PC-3 (cell line): Measurements from ENCODE around the gene CLEC4D. TPM values are rescaled to one million over a fixed set of nuclear protein-coding genes. Genes with fewer than 3 reads are reported as not detected.
"Not testable (repeated sequence)": the region's sequence is repeated elsewhere in the genome, so short reads cannot be mapped to it uniquely, and the experiment has no call there.

Experiments
- ATAC-seq: fragments of 200-7000 bp; cut with Tn5 transposase; 2 replicates; pipeline ENCODE4 v1.9.1; 2020; ENCODE audit warnings: mild to moderate bottlenecking, moderate library complexity
- BruUV-seq: library from RNA; stranded (reverse); fragments of 400-500 nt; replicated peaks from 2 replicates; lab custom pipeline; 2021; lab: Mats Ljungman, UMichigan
- CTCF ChIA-PET: fragments of 300-600 bp; sonication (Branson Sonifier 250); formaldehyde crosslinking; loops from one replicate; lab custom pipeline; 2022; ENCODE audit warnings: antibody characterized with exemption; lab: Charles Lee
- POLR2A ChIA-PET: fragments of 300-600 bp; sonication (Branson Sonifier 250); formaldehyde crosslinking; loops from one replicate; lab custom pipeline; 2022; ENCODE audit warnings: antibody characterized with exemption; ENCODE audit not compliant: unreplicated experiment; lab: Charles Lee
- DNase-seq: peaks from one replicate; pipeline ENCODE4 v3.0.0-alpha.2; 2015
- H2AFZ ChIP-seq: fragments of 300-600 bp; sonication (generic); 2 replicates; pipeline ENCODE4 v1.6.0; 2016; ENCODE audit warnings: antibody characterized with exemption, low read length
- H3F3A ChIP-seq: fragments of 300-600 bp; sonication (generic); one replicate; pipeline ENCODE4 v1.6.0; 2017; ENCODE audit warnings: antibody characterized with exemption, low read length, control low read depth, mild to moderate bottlenecking; ENCODE audit not compliant: unreplicated experiment
- H3K27ac ChIP-seq: fragments of 300-600 bp; sonication (generic); 2 replicates; pipeline ENCODE4 v1.5.1; 2016; ENCODE audit warnings: mild to moderate bottlenecking, low read length
- H3K27me3 ChIP-seq: fragments of 300-600 bp; sonication (generic); 2 replicates; pipeline ENCODE4 v1.6.1; 2016; ENCODE audit warnings: low read length, mixed read lengths
- H3K36me3 ChIP-seq: fragments of 300-600 bp; sonication (generic); 2 replicates; pipeline ENCODE4 v1.6.1; 2016; ENCODE audit warnings: low read depth, mixed run types, low read length, mixed read lengths
- H3K4me1 ChIP-seq: fragments of 300-600 bp; sonication (generic); 2 replicates; pipeline ENCODE4 v1.5.1; 2016; ENCODE audit warnings: low read length; ENCODE audit not compliant: insufficient read depth
- H3K4me2 ChIP-seq: fragments of 300-600 bp; sonication (generic); 2 replicates; pipeline ENCODE4 v1.6.0; 2016; ENCODE audit warnings: low read length
- H3K4me3 ChIP-seq: fragments of 300-600 bp; sonication (generic); 2 replicates; pipeline ENCODE4 v1.5.1; 2016; ENCODE audit warnings: mild to moderate bottlenecking, low read length, mixed read lengths
- H3K79me2 ChIP-seq: fragments of 300-600 bp; sonication (generic); 2 replicates; pipeline ENCODE4 v1.6.1; 2017; ENCODE audit warnings: low read length, mixed read lengths
- H3K9ac ChIP-seq: fragments of 300-600 bp; sonication (generic); 2 replicates; pipeline ENCODE4 v1.6.0; 2016; ENCODE audit warnings: mild to moderate bottlenecking, low read length
- H3K9me2 ChIP-seq: fragments of 300-600 bp; sonication (generic); replicated peaks from 2 replicates; pipeline ENCODE4 v1.6.1; 2016; ENCODE audit warnings: mixed run types, low read length, mixed read lengths
- H3K9me3 ChIP-seq: fragments of 300-600 bp; sonication (generic); 2 replicates; pipeline ENCODE4 v1.6.1; 2016; ENCODE audit warnings: low read length, mixed read lengths
- H4K20me1 ChIP-seq: fragments of 300-600 bp; sonication (generic); 2 replicates; pipeline ENCODE4 v1.6.1; 2016; ENCODE audit warnings: low read length, mixed read lengths
- EZH2 ChIP-seq: fragments of 300-600 bp; sonication (generic); IDR thresholded peaks from one replicate; pipeline ENCODE4 v1.6.1; 2017; ENCODE audit warnings: antibody characterized with exemption, mild to moderate bottlenecking, low read length; ENCODE audit not compliant: unreplicated experiment
- EZH2phosphoT487 ChIP-seq: fragments of 300-600 bp; sonication (generic); IDR thresholded peaks from 2 replicates; pipeline ENCODE4 v1.6.1; 2018; ENCODE audit warnings: mild to moderate bottlenecking, antibody characterized with exemption, low read length, borderline replicate concordance
- intact Hi-C: fragments of 100-400 bp; cut with micrococcal nuclease; formaldehyde crosslinking; loops from 2 replicates; pipeline ENCODE4 v1.9.0; 2023
- total RNA-seq: library from RNA; depleted of rRNA; stranded (reverse); fragments of >200 nt; gene quantifications from 2 replicates; pipeline ENCODE4 v1.2.3, GENCODE V29; 2014
- TF ChIP-seq, protein P1 (sequence below): fragments of 300-600 bp; sonication (generic); conservative IDR thresholded peaks from 2 replicates; pipeline ENCODE4 v1.5.1; 2017; ENCODE audit warnings: antibody characterized with exemption, low read depth, mild to moderate bottlenecking, low read length

CLEC4D gene
- total RNA-seq, 1 experiment from 2014 or later, result not detected

DNA sequence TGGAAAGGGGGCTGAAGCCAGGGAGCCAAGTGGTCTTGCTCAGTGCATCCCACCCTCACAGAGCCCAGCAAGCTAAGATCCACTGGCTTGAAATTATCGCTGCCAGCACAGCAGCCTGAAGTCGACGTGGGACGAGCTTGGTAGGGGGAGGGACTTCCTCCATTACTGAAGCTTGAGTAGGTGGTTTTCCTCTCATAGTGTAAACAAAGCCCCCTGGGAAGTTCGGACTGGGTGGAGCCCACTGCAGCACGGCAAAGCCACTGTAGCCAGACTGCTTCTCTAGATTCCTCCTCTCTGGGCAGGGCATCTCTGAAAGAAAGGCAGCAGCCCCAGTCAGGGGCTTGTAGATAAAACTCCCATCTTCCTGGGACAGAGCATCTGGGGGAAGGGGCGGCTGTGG, 17.2 kb upstream of the CLEC4D start:
- H2AFZ ChIP-seq, H3K27ac ChIP-seq, H3K9me3 ChIP-seq, ATAC-seq, H3K36me3 ChIP-seq, H3K9me2 ChIP-seq, BruUV-seq, DNase-seq, H3K9ac ChIP-seq, H3K4me3 ChIP-seq, H4K20me1 ChIP-seq, intact Hi-C loops, CTCF ChIA-PET, POLR2A ChIA-PET, H3F3A ChIP-seq, H3K4me1 ChIP-seq, H3K4me2 ChIP-seq, H3K79me2 ChIP-seq: not testable (repeated sequence)
- H3K27me3 ChIP-seq, result peaks cover 39% of the 10 kb centered on the region

DNA sequence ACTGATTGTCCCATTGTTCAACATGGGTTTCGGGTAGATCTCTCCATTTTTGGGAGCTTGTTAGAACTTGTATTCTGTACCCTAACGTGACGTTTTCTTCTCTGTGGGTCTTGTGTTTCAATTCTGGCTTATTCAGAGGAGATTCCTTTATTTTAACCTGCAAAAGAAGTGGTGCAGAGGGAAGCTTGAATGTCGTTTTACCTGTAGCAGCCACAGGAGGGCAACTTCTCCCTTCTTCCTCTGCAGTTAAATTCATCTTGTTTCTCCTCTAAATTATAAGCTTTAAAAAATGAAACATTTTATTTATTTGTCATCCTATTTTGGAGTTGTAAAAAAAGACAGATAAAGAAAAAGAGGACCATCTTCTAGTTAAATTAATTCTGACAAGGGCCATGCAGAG, 13.7 kb upstream of the CLEC4D start:
- H2AFZ ChIP-seq, result no peak overlapping the region
- no peaks in the 10 kb centered on the region for H3K9me3 ChIP-seq
- H3K4me3 ChIP-seq, result no peak overlapping the region
- no peaks in the 10 kb centered on the region for H3K4me1 ChIP-seq
- intact Hi-C loops, result no loop called here
- CTCF ChIA-PET, result no interaction called here
- no peaks in the 10 kb centered on the region for H3K9me2 ChIP-seq
- no peak for TF ChIP-seq EZH2phosphoT487
- TF ChIP-seq EZH2, result no peak
- TF ChIP-seq, protein P1, sequence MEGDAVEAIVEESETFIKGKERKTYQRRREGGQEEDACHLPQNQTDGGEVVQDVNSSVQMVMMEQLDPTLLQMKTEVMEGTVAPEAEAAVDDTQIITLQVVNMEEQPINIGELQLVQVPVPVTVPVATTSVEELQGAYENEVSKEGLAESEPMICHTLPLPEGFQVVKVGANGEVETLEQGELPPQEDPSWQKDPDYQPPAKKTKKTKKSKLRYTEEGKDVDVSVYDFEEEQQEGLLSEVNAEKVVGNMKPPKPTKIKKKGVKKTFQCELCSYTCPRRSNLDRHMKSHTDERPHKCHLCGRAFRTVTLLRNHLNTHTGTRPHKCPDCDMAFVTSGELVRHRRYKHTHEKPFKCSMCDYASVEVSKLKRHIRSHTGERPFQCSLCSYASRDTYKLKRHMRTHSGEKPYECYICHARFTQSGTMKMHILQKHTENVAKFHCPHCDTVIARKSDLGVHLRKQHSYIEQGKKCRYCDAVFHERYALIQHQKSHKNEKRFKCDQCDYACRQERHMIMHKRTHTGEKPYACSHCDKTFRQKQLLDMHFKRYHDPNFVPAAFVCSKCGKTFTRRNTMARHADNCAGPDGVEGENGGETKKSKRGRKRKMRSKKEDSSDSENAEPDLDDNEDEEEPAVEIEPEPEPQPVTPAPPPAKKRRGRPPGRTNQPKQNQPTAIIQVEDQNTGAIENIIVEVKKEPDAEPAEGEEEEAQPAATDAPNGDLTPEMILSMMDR, result no peak
- H3K27ac ChIP-seq, result no peak overlapping the region
- H3F3A ChIP-seq, result no peaks in the 10 kb centered on the region
- no peaks in the 10 kb centered on the region for H3K36me3 ChIP-seq
- H3K4me2 ChIP-seq, result no peak overlapping the region
- ATAC-seq, result no peak
- H3K9ac ChIP-seq, result no peak overlapping the region
- peaks cover 33% of the 10 kb centered on the region for H3K27me3 ChIP-seq
- DNase-seq, result no peak
- H4K20me1 ChIP-seq, result no peaks in the 10 kb centered on the region
- H3K79me2 ChIP-seq, result no peaks in the 10 kb centered on the region
- no TSS peak for BruUV-seq
- POLR2A ChIA-PET, result no interaction called here

DNA sequence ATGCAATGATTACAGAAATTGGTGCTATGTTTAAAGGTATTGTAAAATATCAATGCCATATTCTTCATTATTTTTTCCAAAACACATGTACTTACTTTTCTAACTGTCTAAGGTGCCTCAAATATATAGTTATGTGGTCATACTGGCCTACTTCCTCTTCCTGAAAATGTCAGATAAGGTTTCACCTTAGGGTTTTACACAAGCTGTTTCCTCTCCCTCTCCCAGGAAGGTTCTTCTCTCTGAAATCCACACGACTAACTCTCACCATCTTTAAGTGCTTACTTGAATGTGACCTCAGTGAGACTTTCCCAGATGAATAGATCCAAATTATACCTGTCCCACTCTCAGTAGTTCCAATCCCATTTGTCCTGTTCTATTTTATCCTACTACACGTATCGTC, 11.6 kb upstream of the CLEC4D start:
- Histone ChIP-seq H3K4me1 (no peaks in the 10 kb centered on the region), H3K9me2 (no peaks in the 10 kb centered on the region), H3K9ac (no peak overlapping the region), H3K4me2 (no peak overlapping the region), H2AFZ (no peak overlapping the region), H3F3A (no peaks in the 10 kb centered on the region), H3K27ac (no peak overlapping the region), H3K79me2 (no peaks in the 10 kb centered on the region), H3K27me3 (peaks cover 29% of the 10 kb centered on the region), H3K9me3 (no peaks in the 10 kb centered on the region), H3K36me3 (no peaks in the 10 kb centered on the region), H3K4me3 (no peak overlapping the region), H4K20me1 (no peaks in the 10 kb centered on the region)
- intact Hi-C loops, result no loop called here
- ChIA-PET POLR2A (no interaction called here), CTCF (no interaction called here)
- no TSS peak for BruUV-seq
- DNase-seq, result no peak
- no peak for ATAC-seq
- TF ChIP-seq EZH2, result no peak
- TF ChIP-seq, protein P1, result no peak
- TF ChIP-seq EZH2phosphoT487, result no peak
